NOMO-1 treated with dmso at 0.1 percent for 144 hours (cell line): ENCODE data around the gene PSMD14.
"Not testable (repeated sequence)": the region's sequence is repeated elsewhere in the genome, so short reads cannot be mapped to it uniquely, and the experiment has no call there.

Source experiments
- DNase-seq: peaks from one replicate; lab custom pipeline; 2025; ENCODE audit not compliant: unreplicated experiment; lab: John Stamatoyannopoulos, UW

PSMD14 gene

DNA sequence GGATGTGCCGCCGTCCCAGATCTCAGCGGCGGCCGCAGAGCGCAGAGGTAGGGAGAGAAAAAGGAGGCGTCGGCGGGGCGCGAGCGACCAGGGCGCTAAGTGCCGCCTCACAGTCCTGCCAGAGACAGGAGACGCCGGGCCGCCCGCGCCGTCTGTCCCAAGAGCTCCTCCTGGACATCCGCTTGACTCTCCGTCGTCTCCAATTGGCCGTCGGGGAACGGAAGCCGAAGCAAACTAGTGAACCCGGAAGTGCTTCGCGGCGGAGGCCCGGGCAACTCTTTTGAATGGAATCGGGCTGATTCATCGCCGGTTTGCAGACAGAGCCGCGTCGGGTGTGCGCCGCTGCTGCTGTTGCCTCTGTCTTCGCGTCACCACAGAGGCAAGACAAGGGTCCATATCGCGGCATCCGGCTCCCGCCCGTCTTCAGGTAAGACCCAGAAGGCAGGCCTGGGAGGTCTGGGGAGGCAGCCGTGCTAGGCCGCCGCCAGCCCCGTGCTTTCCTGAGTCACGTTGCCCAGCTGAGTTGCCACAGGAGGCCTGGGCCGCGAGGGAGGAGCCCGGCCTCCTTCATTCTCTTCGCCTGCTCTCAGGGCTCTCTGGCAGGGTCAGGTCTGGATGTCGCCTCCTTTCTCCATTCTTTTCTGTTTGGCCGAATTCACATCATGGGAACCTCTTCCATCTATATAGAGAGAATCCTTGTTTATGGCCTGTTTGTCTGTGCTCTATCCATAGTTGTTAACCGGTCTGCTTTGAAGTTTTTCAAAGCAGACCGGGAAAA is at the start of gene PSMD14:
Gene PSMD14 (plus strand): TSS at position 248 of the 778 bp plus-strand sequence. CDS start 10,401 bp downstream, outside the sequence.
- DNase-seq = peak; percentile 92

DNA sequence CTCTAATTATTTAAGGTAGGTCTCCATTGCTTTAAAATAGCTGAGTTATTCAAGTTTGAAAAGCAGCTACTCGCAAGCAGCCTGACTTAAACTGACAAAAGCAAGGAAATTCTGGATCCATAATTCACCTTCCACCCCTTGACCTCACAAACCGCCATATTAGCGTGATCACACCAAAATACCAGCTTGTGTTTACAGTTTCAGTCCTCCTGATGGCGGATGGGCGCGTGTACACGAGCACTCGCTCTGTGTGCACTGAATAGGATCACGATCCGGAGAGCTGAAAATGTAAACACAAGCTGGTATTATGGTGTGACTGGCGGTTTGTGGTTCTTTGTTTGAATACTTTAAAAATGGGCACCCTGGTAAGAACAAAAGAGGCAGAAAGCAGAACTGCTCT is 42.4 kb upstream of the PSMD14 start:
- DNase-seq = no peak

DNA sequence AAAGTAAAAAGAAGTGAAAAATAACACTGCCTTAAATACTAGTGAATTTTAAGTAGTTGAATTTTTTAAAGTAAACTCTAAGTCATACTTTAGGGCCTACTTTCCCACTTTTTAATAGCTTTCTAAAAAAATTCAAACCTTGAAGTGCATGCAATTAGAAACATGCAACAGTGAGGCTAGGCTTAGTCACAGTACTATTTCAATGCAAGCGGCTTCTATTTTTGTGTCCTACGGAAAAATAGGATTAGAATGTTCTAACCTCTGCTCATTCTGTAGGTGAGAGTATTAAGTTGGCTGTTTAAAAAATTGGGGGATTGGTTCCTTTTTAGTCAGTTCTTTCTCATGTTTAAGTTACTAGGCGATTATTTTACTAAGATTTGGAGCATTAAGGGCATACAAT is 39.1 kb upstream of the PSMD14 start:
- no peak for DNase-seq

DNA sequence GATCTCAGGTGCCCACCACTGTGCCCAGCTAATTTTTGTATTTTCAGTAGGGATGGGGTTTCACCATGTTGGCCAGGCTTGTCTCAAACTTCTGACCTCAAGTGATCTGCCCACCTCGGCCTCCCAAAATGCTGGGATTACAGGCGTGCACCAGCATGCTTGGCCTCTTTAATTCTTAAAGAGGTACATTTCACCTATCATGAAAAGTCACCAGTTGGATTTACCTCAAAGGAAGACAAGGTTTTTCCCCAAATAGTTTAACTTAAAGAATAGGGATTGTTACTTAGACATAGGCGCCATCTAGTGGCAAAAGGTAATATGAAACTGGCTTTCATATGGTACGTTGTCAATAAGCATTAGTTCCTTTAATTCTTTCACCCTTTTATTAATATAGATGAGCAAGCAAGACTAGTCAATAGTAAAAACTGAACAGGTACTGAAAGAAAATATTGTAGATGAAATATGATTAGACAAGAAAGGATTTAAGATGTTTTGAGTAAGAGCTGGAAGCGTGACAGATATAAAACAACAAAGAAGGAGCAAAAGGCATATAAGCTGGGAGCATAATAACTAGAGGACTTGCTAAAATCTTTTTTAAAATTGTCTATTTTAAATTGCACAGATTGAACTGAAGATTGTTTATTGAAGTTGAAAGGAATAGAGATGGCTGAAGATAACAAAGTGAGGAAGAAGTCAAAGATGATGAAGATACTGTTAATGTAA is 35.0 kb upstream of the PSMD14 start:
- DNase-seq = no peak

DNA sequence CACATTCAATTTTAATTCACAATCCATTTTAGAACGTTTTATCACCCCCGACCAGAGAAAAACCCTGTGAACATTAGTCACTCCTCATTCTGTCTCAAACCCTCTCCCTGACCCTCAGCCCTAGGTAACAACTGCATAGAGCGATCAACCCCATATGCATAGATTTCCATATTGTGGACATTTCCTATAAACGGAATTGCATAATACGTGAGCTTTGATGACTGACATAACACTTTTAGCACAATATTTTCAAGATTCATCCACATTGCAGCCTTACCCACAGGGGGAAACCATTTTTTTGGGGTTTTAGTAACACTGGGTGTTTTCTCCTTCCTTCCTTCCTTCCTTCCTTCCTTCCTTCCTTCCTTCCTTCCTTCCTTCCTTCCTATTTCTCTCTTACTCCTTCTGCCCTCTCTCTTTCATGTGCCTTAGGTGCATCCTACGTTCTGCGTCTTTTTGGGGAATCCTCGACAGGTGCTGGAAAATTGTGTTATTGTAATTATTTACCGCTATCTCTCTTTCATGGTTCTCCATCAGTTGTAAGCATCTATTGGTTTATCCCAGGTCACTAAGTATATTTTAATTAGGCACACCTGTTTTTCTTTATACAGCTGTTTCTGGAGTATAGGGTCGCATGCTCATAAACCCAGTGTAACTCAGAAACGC is 29.5 kb upstream of the PSMD14 start:
- not testable (repeated sequence) for DNase-seq

DNA sequence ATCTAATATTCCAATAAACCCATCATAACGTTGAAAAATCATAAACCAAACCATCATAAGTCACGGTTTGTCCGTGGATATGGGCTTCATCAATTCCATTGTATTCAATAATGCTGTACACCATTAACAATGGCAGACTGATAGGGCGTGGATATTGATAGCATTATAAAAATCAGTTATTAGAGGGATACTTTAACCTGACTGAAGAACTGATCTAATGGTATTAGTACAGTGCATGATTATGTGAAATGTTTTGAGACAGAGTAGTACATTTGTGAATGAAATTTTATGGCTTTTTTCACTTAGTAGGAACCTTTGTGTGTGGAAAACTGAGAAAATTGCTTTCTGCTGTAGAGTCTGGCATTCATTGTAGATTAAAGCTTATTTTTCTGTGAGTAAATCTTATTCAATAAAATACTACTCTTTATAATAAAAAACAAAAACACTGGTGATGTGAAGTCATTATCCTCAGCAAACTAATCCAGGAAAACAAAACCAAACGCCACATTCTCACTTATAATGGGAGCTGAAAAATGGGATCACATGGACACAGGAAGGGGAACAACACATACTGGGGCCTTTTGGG is 28.9 kb upstream of the PSMD14 start:
- DNase-seq = not testable (repeated sequence)

DNA sequence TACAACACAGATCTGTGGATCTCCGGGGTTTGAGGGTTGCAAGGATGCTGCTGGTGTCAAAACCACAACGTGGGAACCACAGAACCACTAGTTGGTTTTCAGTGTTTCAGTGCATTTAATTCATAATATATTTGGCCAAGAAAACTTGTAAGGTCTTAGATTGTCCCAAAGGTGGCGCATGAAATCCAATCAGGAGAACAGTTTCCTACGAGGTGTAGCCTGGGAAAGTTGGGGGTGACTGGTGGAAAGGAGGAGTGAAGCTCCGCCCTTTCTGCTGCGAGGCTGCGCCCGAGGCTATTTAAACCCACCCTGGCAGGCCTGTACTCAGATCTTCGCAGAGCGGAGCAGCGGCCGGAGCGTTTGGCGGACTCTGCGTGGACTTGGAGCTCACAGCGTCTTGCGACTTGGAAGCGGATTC is 27.3 kb upstream of the PSMD14 start:
- DNase-seq = not testable (repeated sequence)

DNA sequence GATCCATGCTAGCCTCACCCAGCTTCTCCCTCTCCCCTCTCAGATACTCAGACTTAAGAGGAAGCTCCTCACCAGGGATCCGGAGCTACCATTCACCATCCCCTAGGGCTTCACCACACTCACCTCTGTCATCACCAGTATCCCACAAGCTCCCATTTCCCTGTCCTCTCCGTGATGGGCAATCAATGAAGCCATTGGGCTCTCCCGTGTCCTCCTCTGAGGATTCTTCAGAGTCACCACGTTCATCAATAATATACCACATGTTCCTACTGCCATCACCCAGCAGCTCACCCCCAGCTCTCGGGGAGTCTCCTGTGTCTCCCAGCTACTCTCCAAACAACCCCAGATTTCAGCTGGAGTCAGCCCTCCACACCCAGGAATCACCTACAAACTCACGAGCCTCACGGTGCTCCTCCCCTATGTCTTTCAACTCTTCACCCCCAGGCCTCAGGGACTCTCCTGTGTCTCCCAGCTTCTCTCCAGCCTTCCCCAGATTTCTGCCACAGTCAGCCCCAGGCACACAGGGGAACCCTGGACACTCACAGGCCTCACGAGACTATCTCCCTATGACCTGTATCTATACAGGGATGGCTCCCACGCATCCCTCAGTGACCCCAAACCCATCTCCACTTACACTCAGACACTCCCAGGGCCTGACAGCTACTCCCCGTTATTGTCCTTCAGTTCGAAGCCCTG is 26.5 kb upstream of the PSMD14 start:
- not testable (repeated sequence) for DNase-seq

DNA sequence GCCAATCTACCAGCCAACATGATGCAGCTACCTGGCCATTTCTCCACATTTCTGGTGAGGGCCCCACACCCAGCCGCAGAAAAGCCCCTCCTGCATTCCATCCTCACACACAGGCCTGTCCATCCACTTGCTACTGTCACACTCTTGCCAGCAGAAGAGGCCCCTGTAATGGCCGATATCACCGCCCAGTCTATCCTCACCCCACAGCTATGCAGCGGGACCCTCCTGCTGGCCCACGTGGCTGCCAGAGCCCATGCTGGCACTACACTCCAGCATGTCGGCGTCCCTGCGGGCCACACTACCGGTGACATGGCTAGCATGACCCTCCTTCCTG is 25.9 kb upstream of the PSMD14 start:
- not testable (repeated sequence) for DNase-seq

DNA sequence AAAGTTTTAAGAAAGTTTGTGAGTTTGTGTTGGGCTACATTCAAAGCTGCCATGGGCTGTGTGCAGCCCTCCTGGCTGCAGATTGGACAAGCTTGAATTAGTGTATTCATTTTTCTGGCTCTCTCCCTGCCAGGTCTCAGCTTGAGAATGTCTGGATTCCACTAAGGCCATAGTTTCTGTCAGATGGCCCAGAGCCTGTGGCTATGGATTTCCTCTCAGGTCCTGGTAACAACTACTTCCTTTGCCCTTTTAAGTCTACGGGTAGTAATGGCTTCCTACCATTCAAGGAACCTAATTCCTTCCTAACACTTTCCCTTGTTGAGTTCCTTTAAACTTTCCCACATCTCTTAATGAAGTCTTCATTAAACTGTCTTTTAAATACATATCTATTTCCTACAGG is 24.3 kb upstream of the PSMD14 start:
- DNase-seq = no peak

DNA sequence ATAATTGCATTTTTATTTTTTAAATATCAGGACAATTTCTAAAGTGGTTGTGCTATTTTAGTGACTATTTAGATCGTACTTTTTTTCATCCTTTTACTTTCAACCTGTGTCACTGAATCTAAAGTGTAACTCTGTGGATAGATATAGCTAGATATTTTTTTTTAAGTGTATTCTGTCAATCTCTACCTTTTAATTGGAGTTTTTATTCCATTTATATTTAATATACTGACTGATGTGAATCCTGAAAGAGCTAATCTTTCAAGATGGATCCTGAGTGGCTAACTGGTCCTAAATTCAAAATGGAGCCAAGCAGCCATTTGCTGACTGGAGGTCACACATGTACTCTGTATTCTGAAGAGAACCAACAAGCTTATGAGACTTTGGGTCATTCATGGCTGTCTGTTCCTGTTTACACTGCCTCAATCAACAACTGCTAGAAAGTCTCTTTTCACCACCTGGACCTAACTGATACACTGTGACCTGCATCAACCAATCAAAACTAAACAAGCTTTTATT is 4.6 kb upstream of the PSMD14 start:
- DNase-seq = no peak

DNA sequence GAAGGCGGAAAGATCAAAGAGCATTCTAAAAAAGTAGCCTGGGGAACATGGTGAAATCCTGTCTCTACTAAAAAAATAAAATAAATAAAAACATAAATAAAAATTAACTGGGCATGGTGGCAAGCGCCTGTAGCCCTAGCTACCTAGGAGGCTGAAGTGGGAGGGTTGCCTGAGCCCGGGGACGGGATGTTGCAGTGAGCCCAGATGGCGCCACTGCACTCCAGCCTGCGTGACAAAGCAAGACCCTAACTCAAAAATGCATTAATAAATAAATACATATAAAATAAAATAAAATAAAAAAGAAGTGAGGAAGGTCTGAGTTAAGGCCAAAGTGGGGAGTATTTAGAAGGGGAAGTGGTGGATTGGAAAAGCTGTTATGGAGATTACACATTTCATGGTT is 1.3 kb upstream of the PSMD14 start:
- DNase-seq = no peak

DNA sequence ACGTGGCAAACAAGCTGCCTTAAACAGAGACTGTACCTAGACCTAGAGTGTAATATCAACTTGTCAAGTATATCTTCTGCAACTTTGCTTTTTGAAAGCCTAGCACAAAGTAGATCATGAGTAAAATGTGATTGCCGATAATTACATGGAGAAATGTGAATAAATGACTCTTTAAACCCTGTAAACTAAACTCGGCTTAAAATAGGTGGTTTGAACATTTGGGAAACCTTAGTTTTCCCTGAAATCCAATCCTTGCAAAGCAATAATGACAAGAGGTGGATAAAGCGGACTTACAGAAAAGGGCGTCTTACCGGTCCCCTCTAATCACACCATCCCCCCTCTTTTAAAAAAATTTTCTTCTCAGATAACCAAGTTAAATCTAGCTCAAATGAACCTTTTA is 549 bp upstream of the PSMD14 start:
- no peak for DNase-seq

DNA sequence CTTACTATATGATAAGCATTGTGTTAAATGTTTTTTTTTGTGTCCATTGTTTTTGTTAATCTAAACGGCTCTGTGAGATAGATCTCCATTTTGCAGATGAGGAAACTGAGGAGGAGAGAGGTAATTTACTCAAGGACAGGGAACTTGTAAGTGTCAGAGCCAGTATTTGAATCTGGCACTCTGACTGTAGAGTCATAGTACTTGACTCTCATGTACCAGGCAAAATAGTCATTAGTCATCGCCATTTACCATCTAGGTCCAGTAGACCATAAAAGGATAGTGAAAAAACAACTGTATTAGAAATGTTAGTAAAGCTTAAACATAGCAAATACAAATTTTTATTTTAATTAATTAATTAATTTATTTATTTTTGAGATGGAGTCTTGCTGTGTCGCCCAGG is 4.8 kb downstream of the PSMD14 start:
- DNase-seq = no peak

DNA sequence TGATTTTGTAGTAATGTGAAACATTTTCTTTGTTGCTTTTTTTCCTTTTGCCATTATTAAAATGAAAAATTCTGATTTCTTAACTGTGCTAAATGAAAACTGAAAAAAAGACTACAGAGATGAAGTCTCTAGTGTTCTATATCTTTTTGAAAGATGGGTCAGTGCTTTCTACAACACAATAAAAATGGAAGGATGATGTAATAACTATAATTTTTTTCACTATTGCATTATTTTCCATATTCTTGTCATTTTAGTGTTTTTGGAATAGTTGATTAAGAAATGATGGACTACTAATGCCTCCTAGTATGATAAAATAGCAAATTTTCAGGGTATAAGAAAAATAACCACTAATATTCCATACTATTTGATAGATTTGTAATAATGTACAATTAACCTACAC is 7.2 kb downstream of the PSMD14 start:
- DNase-seq = no peak

DNA sequence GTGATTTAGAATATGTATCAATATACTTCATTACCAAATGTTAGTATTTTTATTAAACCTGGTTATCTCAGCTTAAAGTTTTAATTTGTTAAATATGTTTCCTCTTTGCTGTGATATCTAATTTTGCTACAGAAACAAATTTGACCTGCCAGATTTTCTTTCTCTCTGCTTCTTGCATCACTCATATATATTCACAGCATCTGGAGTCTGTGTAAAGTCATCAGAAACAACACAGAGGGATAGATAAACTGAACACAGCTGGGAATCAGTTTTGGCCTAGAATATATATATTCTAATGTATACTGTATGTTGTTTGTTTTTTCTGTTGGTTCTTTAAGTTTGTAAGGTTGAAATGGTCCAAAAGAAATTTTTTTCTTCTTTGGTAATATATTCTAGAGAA is 8.5 kb downstream of the PSMD14 start:
- no peak for DNase-seq

DNA sequence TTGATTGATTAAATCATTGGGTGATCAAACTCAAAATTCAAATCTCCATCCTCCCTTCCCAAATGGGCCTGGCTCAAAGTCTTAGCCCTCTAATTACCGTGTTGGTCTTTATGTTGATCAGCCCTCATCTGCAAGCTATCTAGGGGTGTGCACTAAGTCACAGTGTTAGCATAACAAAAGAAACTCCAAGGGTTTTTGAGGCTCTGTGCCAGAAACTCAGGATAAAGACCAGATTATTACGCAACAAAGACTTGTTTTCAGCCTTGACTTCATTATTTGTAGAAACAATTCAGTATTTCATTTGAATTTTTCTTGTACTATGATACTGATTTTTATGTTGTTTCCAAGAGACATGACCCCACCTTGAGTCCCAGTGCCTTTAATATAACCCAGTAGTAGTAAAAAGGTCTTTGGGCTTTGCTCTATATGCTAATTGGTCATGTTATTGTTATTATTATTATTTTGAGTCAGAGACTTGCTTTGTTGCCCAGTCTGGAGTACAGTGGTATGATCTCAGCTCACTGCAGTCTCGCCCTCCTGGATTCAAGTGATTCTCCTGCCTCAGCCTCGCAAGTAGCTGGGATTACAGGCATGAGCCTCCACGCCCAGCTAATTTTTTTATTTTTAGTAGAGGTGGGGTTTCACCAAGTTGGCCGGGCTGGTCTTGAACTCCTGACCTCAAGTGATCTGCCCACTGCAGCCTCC is 13.9 kb downstream of the PSMD14 start:
- no peak for DNase-seq

DNA sequence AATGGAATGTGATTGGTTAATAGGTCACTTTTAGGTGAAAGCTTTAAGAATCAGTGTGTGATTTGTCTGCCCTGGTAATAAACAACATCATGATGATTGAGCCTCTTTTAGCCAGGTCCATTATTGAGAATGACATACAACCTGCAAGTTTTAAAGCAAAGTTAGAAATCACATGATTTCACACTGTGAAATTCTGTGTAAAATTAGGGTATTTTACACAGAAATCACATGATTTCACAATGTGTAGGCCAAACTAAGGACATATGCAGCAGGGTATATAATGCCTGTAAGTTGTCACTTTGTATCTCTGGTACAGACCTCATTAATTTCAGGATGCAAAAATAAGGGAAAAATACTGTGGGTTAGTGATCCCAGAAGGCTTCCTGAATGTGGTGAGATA is 16.7 kb downstream of the PSMD14 start:
- DNase-seq = no peak

DNA sequence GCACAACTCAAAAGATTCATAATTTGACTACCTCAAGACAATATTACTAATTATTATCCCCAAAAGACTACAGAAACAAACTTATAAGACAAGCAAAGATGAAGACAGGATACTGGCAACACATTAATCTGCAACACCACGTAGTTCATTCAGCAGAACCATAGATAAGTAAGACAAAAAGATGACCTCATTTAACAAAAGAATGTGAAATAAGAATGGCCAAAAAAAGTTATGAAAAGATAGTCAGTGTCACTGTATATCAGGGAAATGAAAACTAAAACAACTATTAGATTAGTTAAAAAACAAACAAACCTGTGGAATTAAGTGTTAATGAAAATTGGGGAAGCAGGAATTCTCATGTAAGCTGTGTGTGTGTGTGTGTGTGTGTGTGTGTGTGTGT is 19.4 kb downstream of the PSMD14 start:
- DNase-seq = no peak

DNA sequence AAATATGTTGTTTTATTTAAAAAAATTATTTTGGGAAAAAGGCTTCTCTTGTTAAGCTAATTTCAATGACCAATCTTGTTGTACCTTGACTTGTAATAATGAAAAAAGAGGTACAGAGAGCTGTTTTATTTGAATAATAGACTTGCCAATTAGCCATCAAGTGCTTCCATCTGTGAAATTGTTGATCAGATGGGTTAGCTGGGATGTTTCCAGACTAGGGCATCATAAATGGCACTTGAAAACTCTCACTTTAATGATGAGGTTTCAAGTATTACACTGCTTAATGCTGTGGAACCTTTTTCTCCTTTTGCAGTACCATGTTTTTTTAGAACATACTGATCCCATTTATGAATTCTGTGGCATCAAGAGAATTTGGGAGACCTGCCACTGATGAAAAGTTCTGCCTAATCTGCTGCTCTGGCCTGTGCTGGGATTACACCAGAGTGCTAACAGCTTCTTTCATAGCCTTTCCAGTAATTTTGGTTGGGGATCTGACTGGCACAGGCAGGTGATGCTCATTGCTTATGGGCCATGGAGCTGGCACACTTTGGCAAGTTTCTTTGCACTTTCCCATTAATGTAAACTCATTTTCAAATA is 24.2 kb downstream of the PSMD14 start:
- DNase-seq = no peak
